ENCODE data around the gene SMYD5. TPM values are rescaled to one million over a fixed set of nuclear protein-coding genes. Genes with fewer than 3 reads are reported as not detected.
"Not testable (repeated sequence)": the region's sequence is repeated elsewhere in the genome, so short reads cannot be mapped to it uniquely, and the experiment has no call there.

The SMYD5 gene
- 28.4 TPM for total RNA-seq

DNA sequence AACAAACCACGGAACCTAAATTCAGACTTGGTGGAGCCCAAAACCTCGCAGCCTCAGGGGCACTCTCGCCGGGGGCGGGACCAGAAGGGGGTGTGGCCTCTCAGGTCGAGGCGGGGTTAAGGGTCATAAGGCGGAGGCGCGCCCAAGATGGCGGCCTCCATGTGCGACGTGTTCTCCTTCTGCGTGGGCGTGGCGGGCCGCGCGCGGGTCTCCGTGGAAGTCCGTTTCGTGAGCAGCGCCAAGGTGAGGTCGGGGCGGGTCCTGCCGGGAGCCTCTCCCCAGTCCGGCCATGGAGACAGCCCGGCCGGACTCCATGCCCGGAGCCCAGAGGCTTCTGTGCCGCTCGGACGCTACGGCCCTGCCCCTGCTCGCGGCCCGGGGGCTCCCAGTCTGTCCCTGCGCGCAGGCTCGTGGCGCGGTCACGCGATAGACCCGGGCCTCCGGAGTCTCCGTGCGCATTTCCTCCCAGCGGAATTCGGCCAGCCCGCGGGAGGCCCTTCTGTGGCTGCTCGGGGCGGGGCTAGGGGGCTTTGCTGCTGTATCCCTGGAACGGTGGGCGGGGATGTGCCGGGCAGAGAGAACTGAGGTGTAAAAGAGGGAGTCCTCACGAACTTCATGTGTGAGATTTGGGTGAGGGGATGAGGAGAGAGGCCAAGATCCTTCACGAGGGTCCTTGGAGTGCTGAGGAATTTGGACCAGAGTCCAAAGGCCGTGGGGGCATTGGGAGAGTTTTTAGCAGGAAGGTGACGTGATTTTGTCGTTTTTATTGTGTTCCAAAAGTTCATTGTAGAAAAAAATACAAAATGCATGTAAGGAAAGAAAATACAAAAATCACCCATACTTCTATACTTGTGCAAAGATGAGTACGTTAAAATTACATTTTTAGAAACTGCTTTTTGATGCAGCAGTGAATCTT, at the start of gene SMYD5:
Gene SMYD5, plus strand, starts transcription at position 126 of the 916 bp plus-strand sequence. Its CDS starts 22 bp downstream, at position 148.
- peak; percentile 90 for DNase-seq

DNA sequence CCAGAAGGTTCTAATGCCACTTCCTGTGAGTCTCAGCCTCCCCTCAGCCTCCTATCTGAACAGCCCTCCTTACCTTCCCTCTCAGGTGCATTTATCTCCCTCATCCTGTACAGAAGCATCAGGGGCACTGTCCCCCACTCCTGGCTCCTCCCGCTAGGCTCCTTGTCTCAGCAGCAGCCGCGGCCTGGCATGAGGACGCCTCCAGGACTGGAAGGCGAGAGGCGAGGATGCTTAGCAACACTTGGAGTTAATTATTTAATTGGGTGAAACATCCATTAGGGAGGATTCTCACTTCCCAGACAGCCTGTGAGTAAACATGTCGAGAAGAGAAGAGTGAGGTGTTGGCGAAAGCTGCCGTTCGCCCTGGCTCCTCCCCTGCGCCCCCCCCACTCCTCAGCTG, 48.1 kb upstream of the SMYD5 start:
- not testable (repeated sequence) for DNase-seq

DNA sequence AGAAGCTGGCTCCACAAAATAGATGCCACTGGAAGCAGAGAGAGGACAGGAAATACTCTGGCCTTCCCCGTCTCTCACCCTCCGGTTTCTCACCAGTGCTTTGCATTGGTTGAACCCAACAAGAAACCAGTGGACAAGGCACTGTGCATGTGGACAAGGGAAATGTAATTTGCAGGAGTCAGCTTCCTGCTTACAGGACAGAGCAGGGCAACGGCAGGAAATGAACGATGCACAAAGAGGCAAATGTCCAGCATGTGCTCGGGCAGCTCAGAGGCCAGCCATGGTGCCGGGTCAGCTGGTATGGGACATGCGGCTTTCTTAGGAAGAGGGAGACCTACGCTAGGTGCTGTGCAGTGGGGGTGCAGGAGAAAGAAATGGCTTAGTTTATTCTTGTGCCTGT, 47.2 kb upstream of the SMYD5 start:
- DNase-seq, result not testable (repeated sequence)

DNA sequence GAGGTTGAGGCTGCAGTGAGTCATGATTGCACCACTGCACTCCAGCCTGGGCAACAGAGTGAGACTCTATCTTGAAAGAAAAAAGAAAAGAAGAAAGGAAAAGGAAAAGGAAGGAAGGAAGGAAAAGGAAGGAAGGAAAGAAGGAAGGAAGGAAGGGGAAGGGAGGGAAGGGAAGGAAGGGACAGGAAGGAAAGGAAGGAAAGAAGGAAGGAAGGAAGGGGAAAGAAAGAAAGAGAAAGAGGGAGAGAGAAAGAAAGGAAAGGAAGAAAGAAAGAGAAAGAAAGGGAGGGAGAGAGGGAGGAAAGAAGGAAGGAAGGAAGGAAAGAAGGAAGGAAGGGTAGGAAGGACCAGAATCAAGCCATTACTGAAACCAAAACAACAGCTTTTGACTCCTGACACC, 45.7 kb upstream of the SMYD5 start:
- DNase-seq, result not testable (repeated sequence)

DNA sequence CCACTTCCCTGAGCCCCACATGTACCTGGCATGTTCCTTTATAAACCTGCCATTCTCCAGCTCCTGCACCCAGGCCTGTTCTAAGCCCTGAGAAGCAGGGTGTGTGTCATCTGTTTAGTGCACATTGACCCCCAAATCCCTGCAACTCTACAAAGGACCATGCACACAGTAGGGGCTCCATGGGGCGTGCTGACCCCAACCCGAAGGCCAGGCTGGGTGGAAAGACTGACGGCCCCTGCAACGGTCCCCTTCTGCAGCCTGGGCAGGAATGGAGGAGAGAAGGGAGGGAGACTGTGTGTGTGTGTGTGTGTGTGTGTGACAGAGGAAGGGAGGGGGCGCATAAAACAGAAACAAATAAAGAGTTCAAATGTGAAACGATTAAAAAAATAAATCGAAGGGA, 43.7 kb upstream of the SMYD5 start:
- not testable (repeated sequence) for DNase-seq

DNA sequence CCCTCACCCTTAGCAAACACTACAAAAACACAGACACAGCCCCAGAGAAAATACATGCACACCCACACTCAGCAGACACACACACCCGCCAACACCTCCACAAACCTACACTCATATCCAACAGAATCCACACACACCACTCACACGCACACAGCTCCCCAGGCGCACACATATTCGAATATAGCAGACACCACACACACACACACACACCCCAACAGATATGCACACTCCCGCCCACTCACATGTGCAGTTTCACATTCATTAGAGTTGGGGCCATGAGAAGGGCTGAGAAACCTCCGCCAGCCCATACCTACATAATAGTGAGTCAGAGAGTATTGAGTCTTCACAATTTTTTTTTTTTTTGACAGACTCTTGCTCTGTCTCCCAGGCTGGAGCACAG, 41.1 kb upstream of the SMYD5 start:
- no peak for DNase-seq

DNA sequence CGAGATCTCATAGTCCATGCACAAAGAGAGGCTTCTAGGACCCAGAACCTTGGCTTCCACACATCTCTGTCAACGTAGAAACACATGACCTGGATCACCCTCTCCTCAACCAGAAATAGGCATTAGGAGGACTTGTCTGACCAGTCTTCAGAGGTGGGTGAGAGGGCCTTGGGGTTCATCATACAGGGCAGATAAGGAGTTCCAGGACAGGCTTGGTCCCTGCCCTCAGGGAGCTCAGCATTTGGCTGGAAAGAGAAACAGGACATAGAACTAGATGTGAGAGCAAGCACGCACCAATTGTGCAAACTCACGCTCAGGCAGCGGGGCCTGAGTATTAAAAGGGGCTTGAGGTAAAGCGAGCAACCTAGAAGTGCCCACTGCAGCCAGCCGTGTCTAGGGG, 40.3 kb upstream of the SMYD5 start:
- no peak for DNase-seq

DNA sequence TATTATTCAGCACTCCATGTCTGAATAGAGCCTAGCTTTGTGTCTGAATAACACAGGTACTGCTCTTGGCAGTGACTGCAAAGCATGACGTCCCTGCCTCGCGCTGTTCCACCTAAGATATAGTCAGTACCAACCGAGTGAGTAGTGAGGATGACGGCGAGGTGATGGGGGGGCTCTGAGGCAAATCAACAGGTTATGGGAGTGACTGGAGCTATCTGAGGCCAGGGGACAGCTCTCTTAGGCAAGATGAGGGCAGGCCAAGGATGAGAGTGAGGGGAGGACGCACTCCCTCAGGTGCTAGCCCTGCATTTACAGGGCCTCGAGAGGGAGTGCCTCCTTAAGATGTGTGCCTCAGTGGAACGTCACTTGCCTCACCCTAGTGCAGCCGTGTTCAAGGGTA, 39.8 kb upstream of the SMYD5 start:
- DNase-seq, result no peak

DNA sequence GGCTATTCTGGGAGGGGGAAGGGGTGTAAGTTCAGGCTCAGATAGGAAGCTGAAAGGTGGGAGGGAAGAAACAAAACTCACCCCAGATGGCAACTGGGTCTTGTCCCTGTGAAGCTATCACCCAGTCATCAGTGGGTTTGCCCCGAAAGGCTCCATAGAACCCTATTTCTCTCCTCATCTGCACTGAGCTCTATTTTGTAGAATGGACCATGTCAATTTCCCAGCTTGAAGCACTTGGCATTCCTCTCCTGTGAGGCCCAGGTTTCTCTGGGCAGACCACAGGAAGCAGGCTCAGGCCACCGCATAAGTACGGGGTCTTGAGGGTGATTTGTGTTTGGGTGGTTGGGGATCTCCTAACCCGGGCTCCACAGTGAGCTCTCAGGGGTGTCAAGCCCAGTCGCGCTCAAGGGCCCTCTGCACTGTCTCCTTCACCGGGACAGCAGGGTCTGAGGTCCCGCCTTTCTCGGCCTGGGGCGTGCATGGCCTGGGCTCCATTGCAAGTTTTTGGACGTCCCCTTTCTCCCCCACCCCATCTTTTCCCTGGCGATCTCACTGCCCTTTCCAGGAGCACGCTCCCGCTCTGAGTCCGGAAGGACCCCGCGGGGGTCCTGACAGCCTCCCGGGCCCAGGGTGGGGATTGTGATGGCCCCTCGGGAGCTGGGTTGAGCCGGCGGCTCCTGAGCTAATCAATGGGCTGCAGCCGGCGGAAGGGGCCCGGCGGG, 38.9 kb upstream of the SMYD5 start:
- no peak for DNase-seq

DNA sequence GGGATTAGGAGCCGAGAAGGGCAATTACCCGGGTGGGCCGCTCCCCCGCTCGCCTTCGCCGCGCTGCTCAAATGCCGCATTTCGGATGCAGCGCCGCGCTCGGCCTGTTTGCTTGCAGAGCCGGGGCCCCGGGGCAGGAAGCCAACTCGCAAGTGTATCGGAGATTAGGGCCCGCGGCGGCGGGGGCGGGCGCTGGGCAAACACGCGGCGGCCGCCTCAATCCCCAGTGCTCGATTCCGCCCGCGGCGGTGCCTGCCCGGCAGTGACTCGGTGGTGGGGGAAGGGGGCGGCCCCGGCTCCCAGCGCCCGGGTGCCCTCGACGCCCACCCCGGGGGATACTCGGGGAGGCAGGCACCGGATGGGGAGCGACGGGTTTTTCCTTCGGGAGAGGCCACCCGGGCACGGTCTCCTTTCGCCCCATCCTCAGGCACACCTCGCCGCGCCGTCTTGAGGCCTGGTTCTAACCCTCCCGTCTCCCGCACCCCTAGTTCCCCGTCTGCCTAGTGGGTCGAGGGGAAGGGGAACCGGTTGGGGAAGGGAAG, 38.3 kb upstream of the SMYD5 start:
- peak; percentile 70 for DNase-seq

DNA sequence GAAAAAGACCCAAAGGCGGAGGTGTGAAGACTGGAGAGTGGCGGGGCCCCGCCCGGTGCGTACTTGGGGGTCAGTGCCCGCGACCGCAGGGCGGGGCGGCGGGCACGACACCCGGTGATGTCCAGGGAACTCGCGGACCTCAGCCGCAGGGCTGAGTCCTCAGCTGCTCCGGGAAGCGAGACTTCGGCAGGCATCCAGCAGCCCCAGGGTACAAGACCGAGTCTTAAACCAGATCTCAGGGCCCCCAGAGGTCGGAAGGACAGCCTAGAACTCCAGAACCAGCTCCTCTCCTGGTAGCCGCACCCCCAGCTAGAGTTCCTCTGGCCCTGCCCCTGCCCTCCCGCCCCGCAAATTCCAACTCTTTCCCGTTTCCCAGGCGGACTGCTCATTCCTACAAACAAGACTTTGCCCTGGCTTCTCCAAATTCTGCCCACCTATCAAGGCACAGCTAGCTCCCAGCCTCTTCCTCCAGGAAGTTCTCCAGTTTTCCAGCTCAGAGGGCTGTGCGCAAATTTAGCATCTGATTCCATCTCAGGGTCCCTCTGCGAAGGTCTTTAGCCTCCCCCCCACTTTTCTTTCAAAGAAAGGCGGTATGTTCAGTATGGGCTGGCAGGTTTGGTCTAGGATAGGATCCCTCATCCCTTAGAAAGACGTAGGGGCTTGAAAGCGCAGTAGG, 37.7 kb upstream of the SMYD5 start:
- peak; percentile 26 for DNase-seq

DNA sequence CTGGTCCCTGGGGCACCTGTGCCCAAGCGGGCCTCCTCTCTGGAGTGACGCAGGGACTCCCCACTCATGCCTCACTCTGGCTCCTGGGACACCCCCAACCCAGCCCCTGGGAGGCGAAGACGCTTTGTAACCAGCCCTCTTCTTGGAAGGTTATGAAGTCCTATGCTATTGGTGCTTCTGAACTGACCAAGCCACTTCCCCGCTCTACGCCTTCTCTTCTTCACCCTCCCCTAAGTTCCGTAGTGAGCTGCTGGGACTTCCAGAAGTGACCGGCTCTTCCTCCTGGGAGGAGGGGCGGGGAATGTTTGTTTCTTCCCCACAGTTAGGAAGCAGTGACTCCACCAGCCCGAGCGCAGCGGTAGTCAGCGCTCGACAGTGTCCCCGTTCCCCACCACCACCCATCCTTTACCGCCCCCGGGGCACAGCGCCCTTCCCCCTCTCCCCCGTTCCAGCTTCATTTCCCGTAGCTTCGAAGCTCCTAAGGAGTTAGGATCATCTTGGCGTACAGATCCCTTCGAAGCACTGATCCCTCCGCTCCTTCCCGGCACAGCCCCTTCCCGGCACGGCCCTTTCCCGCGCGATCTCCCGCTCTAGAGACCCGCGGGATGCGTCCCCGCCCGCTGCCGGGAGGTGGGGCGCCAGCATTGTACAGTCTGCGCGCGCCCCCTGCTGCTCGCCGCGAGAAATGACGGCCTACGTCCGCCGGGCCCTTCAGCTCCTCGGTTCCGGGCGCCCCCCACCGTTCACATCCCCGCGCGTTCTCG, 37.0 kb upstream of the SMYD5 start:
- DNase-seq, result peak; percentile 95

DNA sequence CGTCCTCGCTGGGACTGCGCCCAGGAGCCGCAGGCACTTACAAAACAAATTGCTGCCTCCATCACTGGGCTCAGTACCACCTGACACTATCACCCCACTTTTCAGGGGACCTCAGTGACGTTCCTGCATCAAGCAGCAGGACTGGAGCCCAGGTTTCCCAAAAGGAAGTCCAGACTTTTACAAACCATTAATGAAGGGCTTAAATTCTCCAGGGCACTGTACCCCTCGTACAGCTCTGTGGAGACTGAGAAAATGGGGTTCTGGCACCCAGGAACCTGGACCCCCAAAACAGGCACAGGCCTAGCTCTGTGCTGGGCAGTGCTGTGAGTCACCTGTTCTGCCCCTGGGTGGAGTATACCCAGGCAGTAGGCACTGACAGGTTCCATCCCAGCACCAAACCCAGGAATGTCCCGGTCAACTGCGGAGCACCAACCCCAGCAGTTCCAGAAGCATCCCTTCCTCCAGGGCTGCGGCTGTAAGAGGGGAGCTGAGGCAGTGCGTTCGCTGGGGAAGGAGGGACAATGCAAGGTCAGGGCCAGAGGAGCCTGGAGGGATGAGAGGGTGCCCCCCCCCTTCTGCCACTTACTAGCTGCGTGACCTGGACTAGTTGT, 36.3 kb upstream of the SMYD5 start:
- no peak for DNase-seq

DNA sequence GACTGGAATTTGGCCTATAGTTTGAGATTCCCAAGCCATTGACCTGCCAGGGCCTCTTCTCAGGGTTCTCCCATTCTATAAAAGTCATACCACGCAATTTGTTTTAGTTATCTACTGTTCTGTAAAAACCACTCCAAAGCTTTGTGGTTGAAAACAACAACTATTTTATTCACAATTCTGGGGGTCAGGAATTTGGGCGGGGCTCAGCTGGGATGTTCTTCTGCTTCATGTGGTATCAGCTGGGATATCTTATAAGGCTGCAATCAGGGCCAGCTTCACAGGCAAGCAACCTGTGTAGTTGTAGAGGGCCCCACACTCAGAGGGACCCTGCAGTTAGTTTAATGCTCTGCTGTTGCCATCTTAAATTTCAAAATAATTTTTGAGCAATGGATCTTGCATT, 28.1 kb upstream of the SMYD5 start:
- no peak for DNase-seq

DNA sequence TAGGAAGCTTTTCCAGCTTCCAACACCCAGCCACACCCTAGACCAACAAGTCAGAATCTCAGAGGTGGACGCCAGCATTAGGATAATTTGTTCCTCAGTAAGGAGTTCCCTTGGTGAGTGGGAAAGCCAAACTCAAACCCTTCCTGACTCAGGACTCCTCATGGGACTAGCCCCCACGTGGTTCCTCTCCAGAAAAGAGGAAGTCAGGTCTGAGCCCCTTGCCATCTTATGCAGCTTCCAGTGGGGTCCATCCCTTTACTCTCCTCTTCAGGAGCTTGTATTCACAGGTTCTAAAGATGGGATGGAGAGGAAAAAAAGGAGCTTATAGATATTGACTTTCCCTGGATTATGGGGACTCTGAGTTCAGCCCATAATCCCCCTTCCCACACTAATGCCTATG, 26.5 kb upstream of the SMYD5 start:
- no peak for DNase-seq

DNA sequence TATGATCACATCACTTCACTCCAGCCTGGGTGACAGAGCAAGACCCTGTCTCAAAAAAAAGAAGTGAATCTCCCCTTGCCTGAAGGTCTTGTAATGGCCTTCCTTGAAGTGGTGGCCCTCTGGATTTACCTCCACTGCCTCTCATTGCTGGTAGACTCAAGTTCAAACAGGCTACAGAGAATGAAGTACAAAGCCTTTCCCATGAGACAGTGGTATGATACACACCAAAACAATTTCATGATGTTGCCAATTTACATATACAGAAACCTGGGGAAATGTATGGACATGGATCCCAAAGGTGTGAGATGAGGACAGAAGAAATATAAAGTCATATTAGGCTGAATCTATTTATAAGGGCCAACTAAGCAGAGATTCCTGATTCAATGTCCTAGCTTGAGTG, 16.5 kb upstream of the SMYD5 start:
- no peak for DNase-seq

DNA sequence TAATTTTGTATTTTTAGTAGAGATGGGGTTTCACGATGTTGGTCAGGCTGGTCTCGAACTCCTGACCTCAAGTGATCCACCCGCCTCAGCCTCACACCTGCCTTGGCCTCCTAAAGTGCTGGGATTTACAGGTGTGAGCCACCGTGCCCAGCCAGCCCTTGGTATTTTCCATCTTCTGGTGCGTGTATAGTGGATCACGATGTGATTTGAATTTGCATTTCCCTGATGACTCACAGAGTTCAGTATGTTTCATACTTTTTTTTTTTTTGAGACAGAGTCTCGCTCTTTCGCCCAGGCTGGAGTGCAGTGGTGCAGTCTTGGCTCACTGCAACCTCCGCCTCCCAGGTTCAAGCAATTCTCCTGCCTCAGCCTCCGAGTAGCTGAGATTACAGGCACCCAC, 13.8 kb upstream of the SMYD5 start:
- DNase-seq, result not testable (repeated sequence)

DNA sequence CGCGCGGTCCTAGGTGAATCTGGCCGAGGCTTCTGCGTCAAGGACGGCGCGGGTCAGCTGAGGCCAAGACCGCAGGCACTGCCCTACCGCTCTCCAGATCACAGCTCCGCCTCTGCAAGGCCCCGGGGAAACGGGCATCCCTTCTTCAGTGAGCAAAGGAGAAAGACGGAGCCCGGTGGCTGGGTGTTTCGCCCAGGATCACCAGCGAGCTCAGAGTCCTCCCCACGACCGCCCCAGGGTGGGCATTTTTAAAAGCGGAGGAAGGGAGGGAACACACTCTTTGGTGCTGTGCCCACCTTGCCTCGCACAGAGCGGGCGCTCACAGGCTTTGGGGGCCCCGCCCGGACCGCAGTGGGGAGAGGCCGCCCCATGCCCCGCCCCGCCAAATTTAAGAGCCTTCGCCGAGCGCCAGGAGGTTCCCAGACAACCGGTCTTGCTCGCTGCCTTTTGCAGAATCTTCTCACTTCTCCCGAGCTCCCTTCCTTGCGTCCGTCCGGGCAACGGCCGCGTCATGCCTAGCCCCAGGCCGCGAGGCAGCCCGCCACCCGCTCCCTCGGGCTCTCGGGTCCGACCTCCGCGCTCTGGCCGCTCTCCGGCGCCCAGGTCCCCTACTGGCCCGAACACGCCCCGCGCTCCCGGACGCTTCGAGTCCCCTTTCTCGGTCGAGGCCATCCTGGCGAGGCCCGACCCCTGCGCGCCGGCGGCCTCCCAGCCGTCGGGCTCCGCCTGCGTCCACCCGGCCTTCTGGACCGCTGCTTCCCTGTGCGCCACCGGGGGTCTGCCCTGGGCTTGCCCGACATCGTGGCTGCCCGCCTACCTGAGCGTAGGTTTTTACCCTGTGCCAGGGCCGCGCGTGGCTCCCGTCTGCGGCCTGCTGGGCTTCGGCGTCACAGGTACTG, 11.6 kb upstream of the SMYD5 start, which contains the start of gene NOTO:
Gene NOTO, plus strand, starts transcription at position 419 of the 899 bp plus-strand sequence. Its CDS starts 93 bp downstream, at position 512.
- no peak for DNase-seq

DNA sequence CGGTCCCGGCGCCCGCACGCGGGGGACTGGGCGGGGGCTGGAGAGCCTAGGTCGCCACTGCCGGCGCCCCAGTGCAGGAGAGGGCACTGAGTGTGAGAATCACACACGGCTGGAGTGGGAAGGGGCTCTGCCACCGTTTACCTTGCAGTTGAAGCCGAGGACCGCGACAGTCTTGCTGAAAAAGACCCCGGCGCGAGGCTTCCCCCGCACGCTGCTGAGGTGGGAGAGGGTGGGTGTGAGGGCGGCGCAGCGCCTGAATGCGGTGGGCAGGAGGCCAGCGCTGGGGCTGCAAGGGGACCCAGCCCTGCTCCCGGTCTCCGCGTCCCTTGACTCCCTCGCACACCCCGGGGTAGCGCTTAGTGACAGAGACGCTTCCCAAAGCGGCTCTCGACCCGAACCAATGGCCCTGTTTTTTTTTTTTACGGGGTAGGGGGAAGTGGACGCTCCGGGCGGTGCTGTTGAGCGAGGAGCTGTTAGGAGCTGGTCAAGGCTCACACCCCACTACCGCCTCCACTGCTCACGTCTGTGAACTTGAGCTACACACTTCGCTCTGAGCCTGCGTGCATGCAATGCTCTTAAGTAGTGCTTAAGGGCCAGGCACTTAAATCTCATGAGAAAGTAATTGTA, 10.9 kb upstream of the SMYD5 start:
- DNase-seq, result no peak

DNA sequence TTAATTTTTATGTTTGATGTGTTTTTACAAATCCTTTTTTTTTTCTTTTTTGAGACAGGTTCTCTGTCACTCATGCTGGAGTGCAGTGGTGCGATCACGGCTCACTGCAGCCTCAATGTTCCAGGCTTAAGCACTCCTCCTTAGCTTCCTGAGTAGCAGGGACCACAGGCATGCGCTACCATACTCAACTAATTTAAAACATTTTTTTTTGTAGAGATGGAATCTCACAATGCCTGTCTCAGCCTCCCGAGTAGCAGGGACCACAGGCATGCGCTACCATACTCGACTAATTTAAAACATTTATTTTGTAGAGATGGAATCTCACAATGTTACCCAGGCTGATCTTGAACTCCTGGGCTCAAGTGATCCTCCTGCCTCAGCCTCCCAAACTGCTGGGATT, 8.4 kb upstream of the SMYD5 start:
- DNase-seq, result no peak

All from tongue (tissue), 2 donors.